ENCODE data around the gene IFI27. TPM values are rescaled to one million over a fixed set of nuclear protein-coding genes. Genes with fewer than 3 reads are reported as not detected.

Gene IFI27
- total and polyA plus RNA-seq, 2 experiments from 2014 or later = 2.6 to 6.6 TPM

- peak overlapping the region; percentile 5 for H3K4me3 ChIP-seq
- H3K4me1 ChIP-seq (ENCODE audit: low read depth) = peaks cover 32% of the 10 kb centered on the region
- no peak for TF ChIP-seq CTCF (IDR thresholded peaks at IDR 0.05; ENCODE audit: low read depth, low read length)
- H3K27me3 ChIP-seq = no peaks in the 10 kb centered on the region
- peaks cover 8% of the 10 kb centered on the region for H3K36me3 ChIP-seq
- no peaks in the 10 kb centered on the region for H3K9me3 ChIP-seq (ENCODE audit: low read depth)
- no peak overlapping the region for H3K27ac ChIP-seq
- DNase-seq (ENCODE audit: low read depth in 1 of 2, low spot score in 1 of 2) = no peak
Observed at GRCh38 chr14:94077111-94077821, 33.3 kb upstream of the IFI27 start.

DNA sequence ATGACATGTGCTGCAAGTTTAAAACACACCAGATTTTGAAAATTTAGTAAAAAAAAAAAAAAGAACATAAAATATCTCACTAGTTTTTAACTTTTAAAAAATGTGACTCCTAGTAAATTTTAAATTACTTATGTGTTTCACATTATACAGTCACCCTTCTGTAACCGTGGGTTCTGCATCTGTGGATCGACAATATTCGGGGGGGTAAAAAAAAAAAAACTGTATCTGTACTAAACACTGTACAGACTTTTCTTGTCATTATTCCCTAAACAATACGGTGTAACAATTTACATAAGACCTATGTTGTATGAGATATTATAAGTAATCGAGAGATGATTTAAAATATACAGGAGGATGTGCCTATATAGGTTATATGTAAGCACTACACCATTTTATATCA, 32.7 kb upstream of the IFI27 start:
- peak overlapping the region; percentile 5 for H3K4me3 ChIP-seq
- no peak overlapping the region for H3K27ac ChIP-seq
- TF ChIP-seq CTCF (IDR thresholded peaks at IDR 0.05; ENCODE audit: low read depth, low read length) = no peak
- no peaks in the 10 kb centered on the region for H3K27me3 ChIP-seq
- peaks cover 33% of the 10 kb centered on the region for H3K4me1 ChIP-seq (ENCODE audit: low read depth)
- no peak for DNase-seq (ENCODE audit: low read depth in 1 of 2, low spot score in 1 of 2)
- H3K36me3 ChIP-seq = peaks cover 8% of the 10 kb centered on the region
- H3K9me3 ChIP-seq (ENCODE audit: low read depth) = no peaks in the 10 kb centered on the region

GRCh38 chr14:94079891-94080620, 30.5 kb upstream of the IFI27 start:
- peaks cover 8% of the 10 kb centered on the region for H3K36me3 ChIP-seq
- no peak for TF ChIP-seq CTCF (IDR thresholded peaks at IDR 0.05; ENCODE audit: low read depth, low read length)
- H3K27me3 ChIP-seq = no peaks in the 10 kb centered on the region
- H3K27ac ChIP-seq = peak overlapping the region; percentile 91
- H3K4me3 ChIP-seq = peak overlapping the region; percentile 97
- peaks cover 47% of the 10 kb centered on the region for H3K4me1 ChIP-seq (ENCODE audit: low read depth)
- no peaks in the 10 kb centered on the region for H3K9me3 ChIP-seq (ENCODE audit: low read depth)
- peak; percentile 35 to 45 for DNase-seq (ENCODE audit: low read depth in 1 of 2, low spot score in 1 of 2)

DNA sequence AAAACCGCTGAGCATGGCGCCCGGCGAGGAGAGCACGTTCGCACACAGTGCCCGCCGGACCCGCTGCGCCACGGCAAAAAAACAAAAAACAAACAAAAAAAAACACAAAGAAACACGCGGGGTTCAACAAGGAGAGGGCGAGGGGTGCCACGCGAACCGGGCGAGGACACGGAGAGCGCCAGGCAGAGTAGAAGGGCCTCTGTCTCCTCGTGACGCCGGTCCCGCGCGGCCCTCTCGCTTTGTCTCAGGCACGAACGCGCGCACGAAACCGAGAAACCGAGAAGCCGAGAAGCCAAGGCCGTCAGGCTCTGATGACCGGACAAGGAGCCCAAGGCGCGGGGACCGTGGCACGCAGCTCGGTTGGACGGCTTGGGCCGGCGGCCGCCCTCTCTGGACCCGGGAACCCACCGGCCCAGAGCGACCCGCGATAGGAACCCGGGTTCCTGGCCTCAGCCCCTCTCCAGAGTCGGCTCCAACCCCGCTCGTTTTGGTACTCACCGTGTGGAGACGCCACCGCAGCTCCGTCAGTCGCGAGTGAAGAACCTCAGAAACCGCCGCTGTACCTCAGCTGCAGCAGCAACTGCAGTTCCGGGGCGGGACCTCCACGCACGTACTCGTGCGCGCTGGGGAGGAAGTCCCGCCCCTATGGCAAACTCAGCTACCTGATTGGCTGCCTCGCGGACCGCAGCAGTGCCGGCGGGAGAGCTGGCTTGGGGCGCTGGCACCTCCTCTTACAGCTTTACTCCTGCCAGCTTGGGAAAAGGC, 29.7 kb upstream of the IFI27 start, which contains the start of the genes DDX24 and IFI27L1:
TSS of gene DDX24 (minus strand) at position 582 of the 765 bp plus-strand sequence. CDS start 1,460 bp downstream, outside the sequence.
TSS of gene IFI27L1 (plus strand) at position 690 of the 765 bp plus-strand sequence. CDS start 15,628 bp downstream, outside the sequence.
- no peak for TF ChIP-seq CTCF (IDR thresholded peaks at IDR 0.05; ENCODE audit: low read depth, low read length)
- peaks cover 8% of the 10 kb centered on the region for H3K36me3 ChIP-seq
- peaks cover 49% of the 10 kb centered on the region for H3K4me1 ChIP-seq (ENCODE audit: low read depth)
- H3K27ac ChIP-seq = peak within 1 kb of the TSS; percentile 91
- H3K4me3 ChIP-seq = peak within 1 kb of the TSS; percentile 97
- DNase-seq (ENCODE audit: low read depth in 1 of 2, low spot score in 1 of 2) = peak; percentile 95 to 96
- H3K27me3 ChIP-seq = no peaks in the 10 kb centered on the region
- no peaks in the 10 kb centered on the region for H3K9me3 ChIP-seq (ENCODE audit: low read depth)

- no peak for DNase-seq (ENCODE audit: low read depth in 1 of 2, low spot score in 1 of 2)
- H3K36me3 ChIP-seq = peaks cover 8% of the 10 kb centered on the region
- peaks cover 49% of the 10 kb centered on the region for H3K4me1 ChIP-seq (ENCODE audit: low read depth)
- peak overlapping the region; percentile 91 for H3K27ac ChIP-seq
- no peaks in the 10 kb centered on the region for H3K9me3 ChIP-seq (ENCODE audit: low read depth)
- peak overlapping the region; percentile 97 for H3K4me3 ChIP-seq
- H3K27me3 ChIP-seq = no peaks in the 10 kb centered on the region
- TF ChIP-seq CTCF (IDR thresholded peaks at IDR 0.05; ENCODE audit: low read depth, low read length) = no peak
Observed at GRCh38 chr14:94081386-94081820, 29.1 kb upstream of the IFI27 start.

Data from cardiac muscle cell (in vitro differentiated cells and primary cell).